Glutamatergic neuron (in vitro differentiated cells): Measurements from ENCODE around the gene CLEC16A. TPM values are rescaled to one million over a fixed set of nuclear protein-coding genes. Genes with fewer than 3 reads are reported as not detected.

Source experiments
- DNase-seq: peaks from one replicate; pipeline ENCODE4 v3.0.0; 2022
- H3K27ac Mint-ChIP-seq: one replicate; pipeline ENCODE4 v1.8.0; 2020; ENCODE audit warnings: mild to moderate bottlenecking, mixed read lengths, inconsistent platforms; ENCODE audit not compliant: unreplicated experiment
- H3K27me3 Mint-ChIP-seq: one replicate; pipeline ENCODE4 v1.8.0; 2020; ENCODE audit warnings: mild to moderate bottlenecking, moderate library complexity, mixed read lengths, inconsistent platforms; ENCODE audit not compliant: unreplicated experiment
- H3K36me3 Mint-ChIP-seq: one replicate; pipeline ENCODE4 v1.8.0; 2020; ENCODE audit warnings: mild to moderate bottlenecking, mixed read lengths, inconsistent platforms; ENCODE audit not compliant: unreplicated experiment
- H3K4me1 Mint-ChIP-seq: one replicate; pipeline ENCODE4 v1.8.0; 2020; ENCODE audit warnings: mild to moderate bottlenecking, low read depth, mixed read lengths, inconsistent platforms; ENCODE audit not compliant: unreplicated experiment
- H3K4me3 Mint-ChIP-seq: one replicate; pipeline ENCODE4 v1.8.0; 2020; ENCODE audit warnings: mild to moderate bottlenecking, mixed read lengths, inconsistent platforms; ENCODE audit not compliant: unreplicated experiment
- H3K9me3 Mint-ChIP-seq: one replicate; pipeline ENCODE4 v1.8.0; 2020; ENCODE audit warnings: mild to moderate bottlenecking, moderate library complexity, mixed read lengths, inconsistent platforms; ENCODE audit not compliant: unreplicated experiment
- CTCF ChIP-seq: fragments of 200-600 bp; sonication (generic); IDR thresholded peaks from one replicate; pipeline ENCODE4 v1.5.0; 2021; ENCODE audit not compliant: partially characterized antibody, unreplicated experiment
- total RNA-seq: library from RNA; stranded (reverse); fragmentation: NEBNext Ultra II Directional; extraction: Animal tissue kit (Norgen Biotek cat#: 25700); gene quantifications from one replicate; pipeline ENCODE4 v1.2.1, GENCODE V29; 2021; ENCODE audit not compliant: unreplicated experiment

CLEC16A gene
- total RNA-seq, 1 donor from 2014 or later = 43.0 TPM

- Mint-ChIP-seq H3K27me3 (peaks cover 2% of the 10 kb centered on the region), H3K9me3 (peaks cover 8% of the 10 kb centered on the region), H3K27ac (no peak overlapping the region), H3K4me3 (no peak overlapping the region), H3K4me1 (no peaks in the 10 kb centered on the region), H3K36me3 (no peaks in the 10 kb centered on the region)
- no peak for DNase-seq
- TF ChIP-seq CTCF = no peak
These were observed 33.1 kb upstream of the CLEC16A start for GRCh38 chr16:10911267-10911666.

- H3K4me3 Mint-ChIP-seq = no peak overlapping the region
- no peaks in the 10 kb centered on the region for H3K4me1 Mint-ChIP-seq
- peaks cover 2% of the 10 kb centered on the region for H3K27me3 Mint-ChIP-seq
- TF ChIP-seq CTCF = no peak
- peaks cover 5% of the 10 kb centered on the region for H3K9me3 Mint-ChIP-seq
- H3K36me3 Mint-ChIP-seq = no peaks in the 10 kb centered on the region
- DNase-seq = no peak
- no peak overlapping the region for H3K27ac Mint-ChIP-seq
These were observed 27.8 kb upstream of the CLEC16A start for GRCh38 chr16:10916534-10916933.

- peaks cover 2% of the 10 kb centered on the region for H3K27me3 Mint-ChIP-seq
- peaks cover 5% of the 10 kb centered on the region for H3K9me3 Mint-ChIP-seq
- no peak overlapping the region for H3K4me3 Mint-ChIP-seq
These were observed 25.9 kb upstream of the CLEC16A start for GRCh38 chr16:10918294-10919002.

GRCh38 chr16:10919003-10919351, 25.4 kb upstream of the CLEC16A start:
- Mint-ChIP-seq H3K4me1 (no peaks in the 10 kb centered on the region), H3K27ac (no peak overlapping the region), H3K9me3 (peaks cover 3% of the 10 kb centered on the region), H3K27me3 (peaks cover 2% of the 10 kb centered on the region), H3K36me3 (no peaks in the 10 kb centered on the region), H3K4me3 (no peak overlapping the region)
- DNase-seq = no peak
- TF ChIP-seq CTCF = no peak

More at GRCh38 chr16:10918294-10919002, 25.9 kb upstream of the CLEC16A start:
- H3K4me1 Mint-ChIP-seq = no peaks in the 10 kb centered on the region
- peak; percentile 93 for TF ChIP-seq CTCF
- H3K27ac Mint-ChIP-seq = no peak overlapping the region
- DNase-seq = peak; percentile 95
- no peaks in the 10 kb centered on the region for H3K36me3 Mint-ChIP-seq

GRCh38 chr16:10920726-10921427, 23.5 kb upstream of the CLEC16A start:
- H3K4me3 Mint-ChIP-seq = no peak overlapping the region
- H3K9me3 Mint-ChIP-seq = peaks cover 2% of the 10 kb centered on the region
- no peak for TF ChIP-seq CTCF
- no peaks in the 10 kb centered on the region for H3K4me1 Mint-ChIP-seq
- DNase-seq = no peak
- H3K36me3 Mint-ChIP-seq = no peaks in the 10 kb centered on the region
- H3K27me3 Mint-ChIP-seq = peaks cover 2% of the 10 kb centered on the region
- no peak overlapping the region for H3K27ac Mint-ChIP-seq
